Upper lobe of left lung (tissue), 4 donors: ENCODE data around the gene TPO.

Experiments
- CTCF ChIP-seq, 6 experiments: fragments of 450-650 bp in 4 of 6; fragments of 200-600 bp in 2 of 6; sonication (generic) in 2 of 6; IDR thresholded peaks; one replicate each; pipeline ENCODE4 v1.5.1; 2016 to 2019; ENCODE audit warnings: antibody characterized with exemption in 6 of 6
- POLR2A ChIP-seq, 4 donors: fragments of 450-650 bp; IDR thresholded peaks; one replicate each; pipeline ENCODE4 v1.5.1; 2016 to 2017; ENCODE audit warnings: antibody characterized with exemption in 4 of 4, mild to moderate bottlenecking in 2 of 4

- no peak for TF ChIP-seq CTCF (IDR thresholded peaks at IDR 0.05)
- TF ChIP-seq POLR2A (IDR thresholded peaks at IDR 0.05), result no peak
Measured at GRCh38 chr2:1366546-1367134, 46.6 kb upstream of the TPO start.
